Hypothalamus (tissue), 51 donors: Measurements from ENCODE around the gene SPECC1.
A peak's percentile ranks its signal among the peaks of the same experiment; 100 is the strongest.
"Not testable (repeated sequence)": the region's sequence is repeated elsewhere in the genome, so short reads cannot be mapped to it uniquely, and the experiment has no call there.

Experiments used
- DNase-seq, 51 donors: peaks; one replicate each; lab custom pipeline; 2025; lab: John Stamatoyannopoulos, UW

Gene SPECC1

DNA sequence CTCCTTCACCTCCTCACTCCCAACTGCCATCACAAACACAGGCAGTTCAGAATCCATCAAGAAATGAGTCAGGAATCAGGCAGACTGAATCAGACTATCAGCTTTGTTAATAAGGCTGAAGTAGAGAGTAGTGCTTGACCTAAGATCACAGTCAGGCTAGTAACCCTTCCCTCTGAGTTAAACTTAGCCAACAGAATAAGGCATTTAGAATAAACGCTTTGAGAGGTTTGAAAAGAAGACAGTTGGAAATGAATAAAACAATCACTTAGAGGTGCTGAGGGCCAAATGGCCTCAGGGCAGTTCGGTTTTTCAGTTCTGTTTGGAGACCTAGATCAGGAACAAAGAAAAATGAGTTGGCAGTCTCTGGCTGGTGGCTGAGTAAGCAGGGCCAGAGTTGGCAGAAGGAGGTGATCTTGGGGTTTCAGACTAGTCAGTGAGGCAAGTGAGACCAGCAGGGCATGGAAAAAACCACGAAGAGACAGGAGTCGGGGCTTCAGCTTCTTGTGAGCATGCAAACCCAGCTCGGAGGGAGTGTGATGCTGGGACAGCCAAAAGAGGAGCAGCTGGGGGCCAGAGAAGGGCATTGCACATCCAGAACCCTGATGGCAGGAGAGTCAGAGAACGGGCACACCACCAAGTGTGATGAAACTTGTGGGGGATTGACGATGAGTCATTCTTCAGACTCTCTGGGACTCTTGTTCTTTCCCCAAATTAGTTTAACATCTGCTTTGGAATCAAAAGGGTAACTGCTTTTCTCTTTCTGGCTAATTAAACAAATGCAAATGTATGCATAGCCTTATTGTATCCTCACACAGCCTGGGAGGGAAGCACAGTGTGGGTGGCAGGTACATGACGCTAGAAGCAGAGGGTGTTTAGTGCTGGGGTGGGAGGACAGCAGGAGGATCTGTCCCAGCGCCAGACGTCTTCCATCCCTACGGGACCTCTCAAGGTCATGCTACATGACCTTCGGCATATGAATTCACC lies 54.8 kb downstream of the SPECC1 start:
- DNase-seq = peak in 45 of 51 donors; percentile 22 to 87 (median 49)

DNA sequence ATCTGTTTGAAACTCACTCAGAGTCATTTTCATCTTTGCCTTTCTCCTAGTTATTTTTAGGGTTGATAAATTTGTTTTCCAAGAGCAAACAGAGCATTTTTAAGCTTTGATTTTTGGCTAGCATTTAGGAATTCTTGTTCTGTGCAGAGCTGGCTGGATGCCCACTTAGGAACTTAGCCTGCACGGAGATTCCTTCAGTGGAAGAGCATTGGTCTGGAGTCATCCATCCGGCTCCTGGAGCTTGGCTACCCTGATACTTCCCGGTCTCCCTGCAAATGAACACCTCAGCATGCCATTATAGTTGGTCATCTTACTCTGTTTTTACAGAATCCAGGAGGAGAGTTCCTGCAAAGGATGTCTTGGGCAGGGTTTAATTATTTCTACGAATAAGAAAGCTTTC lies 57.1 kb downstream of the SPECC1 start:
- DNase-seq = peak in 4 of 51 donors; percentile 5 to 24 (median 14)

GRCh38 chr17:20067711-20068110 lies 58.6 kb downstream of the SPECC1 start:
- no peak for DNase-seq

- DNase-seq = no peak
Measured at GRCh38 chr17:20068445-20068844, 59.3 kb downstream of the SPECC1 start.

GRCh38 chr17:20071824-20072691 lies 62.9 kb downstream of the SPECC1 start:
- no peak for DNase-seq

DNA sequence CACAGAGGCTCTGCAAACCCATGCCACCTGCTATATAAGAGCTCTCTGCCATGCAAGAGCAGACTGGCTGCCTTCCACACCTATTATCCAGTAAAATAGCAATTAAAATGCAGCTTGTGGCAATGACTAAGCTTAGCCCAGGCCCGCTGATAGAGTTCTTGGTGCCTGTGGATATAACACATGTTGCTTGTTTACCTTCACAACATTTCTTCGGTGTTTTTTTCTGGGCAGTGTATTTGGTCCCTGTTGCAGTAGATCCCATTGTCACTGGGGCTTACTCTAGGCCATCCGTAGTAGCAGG lies 63.5 kb downstream of the SPECC1 start:
- no peak for DNase-seq

DNA sequence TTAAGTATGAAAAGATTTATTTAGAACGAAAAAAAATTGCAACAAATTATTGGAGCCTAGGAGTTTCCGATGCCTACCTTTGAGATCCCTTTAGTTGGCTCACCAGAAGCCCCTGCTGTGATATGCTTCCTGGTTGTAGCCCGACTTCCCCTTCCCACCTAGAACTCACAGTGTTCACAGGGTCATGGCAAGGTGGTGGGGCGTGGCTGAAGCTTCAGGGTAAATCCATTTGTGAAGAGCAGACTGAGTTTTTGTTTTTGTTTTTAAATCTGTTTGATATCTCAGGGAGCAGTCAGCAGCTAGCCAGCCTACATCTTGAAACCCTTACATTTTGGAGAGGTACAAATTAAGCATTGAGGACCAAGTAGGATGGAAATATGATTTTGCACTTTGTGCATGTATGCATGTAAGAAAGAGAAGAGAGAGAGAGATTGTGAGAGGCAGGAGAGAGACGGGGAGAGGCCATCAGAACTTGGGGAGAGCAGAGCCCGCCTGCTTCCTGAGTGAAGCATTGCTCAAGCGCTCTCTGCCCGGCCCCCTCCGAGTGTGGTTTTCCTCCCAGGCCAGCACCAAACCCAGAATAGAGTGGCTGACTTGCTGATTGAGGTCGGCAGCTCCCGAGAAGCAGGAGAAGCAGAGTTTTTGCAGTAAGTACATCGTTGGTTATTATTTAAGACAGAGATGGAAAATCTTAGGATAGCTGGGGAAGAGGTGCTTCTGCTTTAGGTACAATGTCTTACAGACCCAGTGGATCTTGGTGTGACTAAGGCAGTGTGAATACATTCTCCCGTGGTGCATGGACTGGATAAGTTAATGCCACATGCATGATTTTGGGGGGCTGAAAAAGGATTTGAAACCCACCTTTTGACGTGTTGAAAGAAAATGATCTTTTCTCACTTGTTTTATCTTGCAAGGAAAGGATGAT lies 64.2 kb downstream of the SPECC1 start:
- peak in 21 of 51 donors; percentile 12 to 52 (median 34) for DNase-seq

DNA sequence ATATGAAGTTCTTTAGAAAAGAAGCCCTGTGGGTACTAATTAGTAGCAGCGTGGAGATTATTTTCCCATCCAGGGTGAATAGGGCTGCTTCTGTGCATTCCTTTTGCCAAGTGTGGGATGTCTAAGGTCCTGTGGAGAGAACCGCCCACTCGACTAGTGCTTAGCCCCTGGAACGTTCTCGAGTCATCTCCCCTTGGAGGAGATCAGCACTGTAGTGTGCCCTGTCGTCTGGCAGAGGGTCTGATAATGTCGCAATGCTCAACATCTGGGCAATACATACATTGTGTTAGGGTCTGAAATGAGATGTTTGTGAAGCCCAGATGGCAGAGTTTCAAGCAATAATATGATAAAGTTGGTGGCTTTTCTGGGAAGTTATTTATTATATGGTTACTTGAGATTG lies 64.8 kb downstream of the SPECC1 start:
- DNase-seq = no peak

DNA sequence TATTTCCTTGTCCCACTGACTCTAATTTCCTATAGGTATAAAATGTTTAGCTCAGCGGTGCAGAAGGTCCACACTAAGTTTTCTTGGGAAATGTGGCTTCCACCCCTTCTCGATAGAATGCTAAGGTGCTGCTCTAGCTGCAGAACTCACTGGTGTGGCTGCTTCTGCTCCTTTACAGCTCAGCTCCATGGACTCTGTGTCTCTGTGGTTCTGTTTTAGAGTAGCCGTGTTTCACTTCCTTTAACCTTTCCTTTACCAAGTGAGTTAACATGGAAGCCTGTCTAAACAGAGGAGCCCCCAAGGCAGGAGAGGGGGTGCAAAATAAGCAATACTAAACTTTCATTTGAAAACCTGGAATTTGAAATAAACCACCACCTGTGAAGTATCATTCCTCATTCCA lies 65.3 kb downstream of the SPECC1 start:
- DNase-seq = no peak

- DNase-seq = not testable (repeated sequence)
Measured at GRCh38 chr17:20076137-20076536, 67.0 kb downstream of the SPECC1 start.

GRCh38 chr17:20077978-20078685 lies 69.0 kb downstream of the SPECC1 start:
- DNase-seq = no peak

DNA sequence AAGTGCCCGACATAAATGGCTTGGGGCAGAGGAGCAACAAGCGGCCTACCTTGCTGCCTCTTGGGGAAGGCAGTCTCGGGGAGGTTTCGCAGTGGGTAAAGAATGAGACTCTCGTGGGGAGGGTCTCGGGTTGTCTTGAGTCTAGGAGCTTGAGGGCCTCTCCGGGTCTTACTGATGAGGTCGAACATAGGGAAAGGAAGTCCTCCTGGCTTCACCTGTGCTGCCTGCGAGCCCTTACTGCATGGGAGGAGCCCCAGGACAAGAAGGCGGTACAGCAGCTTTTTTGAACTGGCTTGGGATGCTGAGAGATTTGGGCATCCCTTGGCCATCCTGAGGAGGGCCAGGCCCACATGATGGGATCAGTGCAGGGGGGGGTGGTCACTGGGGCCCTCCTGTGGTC lies 71.4 kb downstream of the SPECC1 start:
- no peak for DNase-seq

GRCh38 chr17:20083156-20083859 lies 74.1 kb downstream of the SPECC1 start:
- no peak for DNase-seq

- DNase-seq = no peak
Measured at GRCh38 chr17:20084621-20085282, 75.6 kb downstream of the SPECC1 start.

GRCh38 chr17:20085283-20085845 lies 76.2 kb downstream of the SPECC1 start:
- DNase-seq = peak in 1 of 51 donors; percentile 31

DNA sequence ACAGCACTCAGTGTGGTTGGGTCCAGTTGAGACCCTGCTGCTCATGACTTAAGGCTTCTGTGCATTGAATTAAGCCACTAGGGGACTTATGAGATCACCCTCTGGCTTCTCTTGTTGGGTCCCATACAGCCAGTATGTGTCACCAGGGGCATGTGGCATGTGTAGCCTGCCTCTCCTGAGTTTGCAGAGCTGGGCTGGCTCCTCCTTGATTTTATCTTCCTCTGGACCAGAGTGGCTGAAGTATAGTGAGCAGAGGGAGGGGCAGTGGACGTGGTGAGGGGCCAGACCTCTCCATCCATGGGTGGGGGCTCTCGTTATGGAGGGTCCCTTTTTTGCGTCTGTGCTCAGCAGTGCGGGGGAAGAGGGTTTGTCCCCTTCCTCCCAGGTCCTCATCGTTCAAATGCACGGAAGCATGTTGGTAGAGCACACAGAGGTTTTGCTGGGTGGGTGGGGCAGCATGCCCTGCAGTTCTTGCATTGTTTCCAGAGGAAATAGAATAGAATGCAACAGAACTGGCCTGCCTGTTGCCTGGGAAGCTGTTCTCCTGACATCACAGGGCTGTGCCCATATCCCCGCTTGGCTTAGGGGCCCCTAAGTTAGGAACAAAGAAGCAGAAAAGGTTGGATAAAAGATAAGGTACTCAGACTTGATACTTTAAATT lies 77.4 kb downstream of the SPECC1 start:
- DNase-seq = no peak

GRCh38 chr17:20087538-20088250 lies 78.5 kb downstream of the SPECC1 start:
- DNase-seq = no peak
